ENCODE measurements around the gene MOCS2. TPM values are rescaled to one million over a fixed set of nuclear protein-coding genes. Genes with fewer than 3 reads are reported as not detected.

Gene MOCS2
- total RNA-seq, 4 donors from 2014 or later: 68.1 to 122 (median 85.2) TPM

DNA sequence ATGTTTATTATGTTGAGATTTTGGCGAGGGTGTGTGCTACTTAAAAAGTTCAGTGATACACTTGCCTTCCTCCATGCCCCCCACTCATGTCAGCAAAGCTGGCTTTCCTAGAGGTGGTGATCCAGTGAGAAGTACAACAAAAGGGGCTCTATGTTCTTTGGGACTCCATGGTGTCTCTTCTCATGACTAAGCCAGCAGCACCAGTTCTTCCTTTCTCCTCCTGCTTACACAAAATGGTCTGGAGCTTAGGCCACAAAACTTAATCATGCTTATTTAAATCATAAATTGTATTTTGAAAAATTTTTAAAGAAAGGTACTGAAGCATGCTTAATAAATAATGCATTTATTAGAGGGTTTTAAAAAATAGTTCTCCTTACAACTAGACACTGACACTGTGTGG is 22.4 kb downstream of the MOCS2 start:
- TF ChIP-seq POLR2A (IDR thresholded peaks at IDR 0.05; ENCODE audit: low read depth) (no peak), EP300 (IDR thresholded peaks at IDR 0.05) (no peak), CTCF (IDR thresholded peaks at IDR 0.05) (no peak), POLR2AphosphoS5 (IDR thresholded peaks at IDR 0.05) (no peak)
- H3K4me1 ChIP-seq: peaks cover 9 to 28% (median 25%) of the 10 kb centered on the region in 4 donors
- H3K36me3 ChIP-seq: peaks cover 0 to 6% (median 0%) of the 10 kb centered on the region in 4 donors
- 90% methylated on average over 1 of the region's 1 CpG for WGBS
- H3K9me3 ChIP-seq: no peaks in the 10 kb centered on the region
- DNase-seq (ENCODE audit: extremely low spot score): no peak
- H3K27me3 ChIP-seq: no peaks in the 10 kb centered on the region
- H3K4me3 ChIP-seq: no peak overlapping the region
- H3K27ac ChIP-seq (replicated peaks in 1 of 4): no peak overlapping the region
- intact Hi-C loops (cut with DNase I): no loop called here

DNA sequence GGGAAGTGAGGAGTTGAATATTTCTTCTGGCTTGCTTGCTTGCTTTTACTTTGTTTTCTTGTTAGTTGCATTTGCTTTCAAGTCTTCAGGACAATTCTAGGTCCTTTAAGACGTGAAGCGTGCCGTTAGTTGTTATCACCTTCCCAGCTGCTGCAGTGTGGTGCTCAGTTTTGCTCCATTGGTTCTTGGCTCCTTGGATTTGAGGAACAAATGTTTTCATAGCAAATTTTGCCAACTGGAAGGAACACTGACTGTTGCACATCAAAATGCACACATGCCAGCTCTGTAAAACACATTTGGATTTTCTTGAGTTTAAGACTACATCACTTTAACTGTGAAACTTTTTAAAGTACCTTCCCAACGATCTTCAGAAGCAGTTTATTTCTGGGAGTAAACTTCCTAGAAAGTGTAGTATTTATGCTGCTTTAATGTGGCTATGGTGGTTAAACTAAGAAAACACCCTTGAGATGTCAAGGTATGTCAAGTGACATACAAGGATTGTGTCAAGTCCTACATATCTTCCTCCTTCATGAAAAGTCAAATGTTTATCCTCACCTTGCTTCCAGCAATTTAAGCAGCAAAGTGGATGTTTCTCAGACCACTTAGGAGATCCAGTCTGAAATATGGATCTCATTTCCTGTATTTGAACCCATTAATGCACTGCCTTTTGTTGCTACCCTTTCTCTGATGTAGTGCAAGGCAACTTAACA is 24.9 kb downstream of the MOCS2 start:
- no peak for TF ChIP-seq POLR2AphosphoS5 (IDR thresholded peaks at IDR 0.05)
- no peak for TF ChIP-seq POLR2A (IDR thresholded peaks at IDR 0.05; ENCODE audit: low read depth)
- TF ChIP-seq EP300 (IDR thresholded peaks at IDR 0.05): no peak
- no peak for TF ChIP-seq CTCF (IDR thresholded peaks at IDR 0.05)
- Histone ChIP-seq H3K27ac (replicated peaks in 1 of 4) (no peak overlapping the region), H3K9me3 (no peaks in the 10 kb centered on the region), H3K27me3 (no peaks in the 10 kb centered on the region), H3K36me3 (peaks cover 0 to 19% (median 0%) of the 10 kb centered on the region in 4 donors), H3K4me1 (peaks cover 0 to 5% (median 2%) of the 10 kb centered on the region in 4 donors), H3K4me3 (no peak overlapping the region)
- WGBS: 79% methylated on average over 4 of the region's 4 CpGs
- intact Hi-C loops (cut with DNase I): no loop called here
- no peak for DNase-seq (ENCODE audit: extremely low spot score)

DNA sequence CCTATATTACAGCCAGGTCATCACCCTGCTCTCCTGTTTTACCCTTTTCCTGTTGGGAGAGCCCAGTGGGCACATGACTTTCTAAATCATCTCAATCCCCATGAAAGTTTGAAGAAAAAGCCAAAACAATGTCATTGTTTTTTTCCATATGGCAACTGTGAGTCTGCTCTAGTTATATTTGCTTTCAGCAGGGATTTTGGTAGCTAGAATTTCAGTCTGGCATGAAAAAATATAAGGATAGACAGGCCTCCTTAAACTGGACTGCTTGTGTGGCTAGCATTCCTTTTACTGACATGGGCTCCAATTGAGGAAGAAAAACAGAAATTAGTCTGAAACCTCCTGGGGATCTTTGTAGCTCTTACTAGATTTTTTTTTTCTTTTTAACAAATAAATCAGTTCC is 25.6 kb downstream of the MOCS2 start:
- H3K4me1 ChIP-seq: no peaks in the 10 kb centered on the region
- DNase-seq (ENCODE audit: extremely low spot score): no peak
- TF ChIP-seq CTCF (IDR thresholded peaks at IDR 0.05) (no peak), POLR2AphosphoS5 (IDR thresholded peaks at IDR 0.05) (no peak), EP300 (IDR thresholded peaks at IDR 0.05) (no peak), POLR2A (IDR thresholded peaks at IDR 0.05; ENCODE audit: low read depth) (no peak)
- H3K36me3 ChIP-seq: peaks cover 0 to 21% (median 0%) of the 10 kb centered on the region in 4 donors
- no peak overlapping the region for H3K27ac ChIP-seq (replicated peaks in 1 of 4)
- no peak overlapping the region for H3K4me3 ChIP-seq
- H3K9me3 ChIP-seq: no peaks in the 10 kb centered on the region
- no peaks in the 10 kb centered on the region for H3K27me3 ChIP-seq
- intact Hi-C loops (cut with DNase I): no loop called here

GRCh38 chr5:53080271-53080670 is 29.3 kb downstream of the MOCS2 start:
- Histone ChIP-seq H3K27ac (replicated peaks in 1 of 4) (no peak overlapping the region), H3K9me3 (no peaks in the 10 kb centered on the region), H3K27me3 (no peaks in the 10 kb centered on the region), H3K4me1 (no peaks in the 10 kb centered on the region), H3K4me3 (no peak overlapping the region), H3K36me3 (peaks cover 0 to 47% (median 11%) of the 10 kb centered on the region in 4 donors)
- no peak for DNase-seq (ENCODE audit: extremely low spot score)
- intact Hi-C loops (cut with DNase I): no loop called here
- WGBS: 94% methylated on average over 4 of the region's 4 CpGs
- no peak for TF ChIP-seq POLR2A (IDR thresholded peaks at IDR 0.05; ENCODE audit: low read depth)
- TF ChIP-seq CTCF (IDR thresholded peaks at IDR 0.05): no peak
- TF ChIP-seq POLR2AphosphoS5 (IDR thresholded peaks at IDR 0.05): no peak
- no peak for TF ChIP-seq EP300 (IDR thresholded peaks at IDR 0.05)
